HCT116 (cell line): ENCODE measurements around the gene PMM1. TPM values are rescaled to one million over a fixed set of nuclear protein-coding genes. Genes with fewer than 3 reads are reported as not detected.

ENCODE experiments used
- ATAC-seq: fragments of 200-7000 bp; cut with Tn5 transposase; 2 replicates; pipeline ENCODE4 v1.9.1; 2020; ENCODE audit warnings: mild to moderate bottlenecking, moderate library complexity
- BruUV-seq: library from RNA; stranded (reverse); fragments of 400-500 nt; replicated peaks from 2 replicates; lab custom pipeline; 2021; lab: Mats Ljungman, UMichigan
- CTCF ChIA-PET: fragments of 300-600 bp; sonication (Branson Sonifier 250); formaldehyde crosslinking; loops from one replicate; lab custom pipeline; 2021; ENCODE audit warnings: antibody characterized with exemption; lab: Charles Lee
- POLR2A ChIA-PET: fragments of 300-600, 350-600 bp; sonication (Branson Sonifier 250); formaldehyde crosslinking; loops from one replicate; lab custom pipeline; 2021; ENCODE audit warnings: antibody characterized with exemption; lab: Charles Lee
- RAD21 ChIA-PET, 2 experiments: fragments of 300-600 bp; sonication (Branson Sonifier 250); formaldehyde crosslinking; loops; one replicate each; lab custom pipeline; 2023; ENCODE audit warnings: low total read pairs in 2 of 2; ENCODE audit not compliant: uncharacterized antibody in 2 of 2, unreplicated experiment in 2 of 2, low non-redundant PET in 1 of 2; lab: Charles Lee
- DNase-seq: peaks from one replicate; pipeline ENCODE4 v3.0.0-alpha.2; 2010; ENCODE audit warnings: low read depth, low spot score
- H2AFZ ChIP-seq: fragments of 200-600 bp; shearing (Covaris generic), sonication (generic); 2 replicates; pipeline ENCODE4 v1.6.1; 2017; ENCODE audit warnings: low read depth, mixed run types, mixed read lengths, antibody characterized with exemption, low read length; ENCODE audit not compliant: poor library complexity, severe bottlenecking
- H3K27ac ChIP-seq: 2 replicates; pipeline ENCODE4 v1.5.1; 2012; ENCODE audit warnings: low read depth, low read length
- H3K27me3 ChIP-seq: fragments of 200-600 bp; sonication (generic); 2 replicates; pipeline ENCODE4 v1.6.1; 2016; ENCODE audit warnings: mixed run types, low read length, mixed read lengths; ENCODE audit not compliant: insufficient read depth
- H3K36me3 ChIP-seq, 2 experiments: fragments of 200-500 bp in 1 of 2; fragments of 200-600 bp in 1 of 2; sonication (Bioruptor generic) in 1 of 2; sonication (generic) in 1 of 2; 2 replicates each; pipeline versions ENCODE4 v1.5.1 to v1.6.1; 2014 to 2016; ENCODE audit warnings: low read length in 2 of 2, inconsistent platforms in 1 of 2, mixed read lengths in 1 of 2, mixed run types in 1 of 2; ENCODE audit not compliant: insufficient read depth in 2 of 2, control insufficient read depth in 1 of 2
- H3K4me1 ChIP-seq, 2 experiments: fragments of 200-600 bp in 1 of 2; sonication (generic) in 1 of 2; 2 replicates each; pipeline versions ENCODE4 v1.5.1 to v1.6.1; 2012 to 2017; ENCODE audit warnings: low read length in 2 of 2, inconsistent platforms in 1 of 2, mild to moderate bottlenecking in 1 of 2, mixed read lengths in 1 of 2, mixed run types in 1 of 2, moderate library complexity in 1 of 2; ENCODE audit not compliant: insufficient read depth in 2 of 2, control insufficient read depth in 1 of 2
- H3K4me2 ChIP-seq: fragments of 200-600 bp; sonication (generic); 2 replicates; pipeline ENCODE4 v1.6.1; 2017; ENCODE audit warnings: mixed run types, low read length, mixed read lengths
- H3K4me3 ChIP-seq, 2 experiments: fragments of 200-600 bp in 1 of 2; sonication (generic) in 1 of 2; replicated peaks in 1 of 2; 2 replicates each; pipeline ENCODE4 v1.5.1; 2011 to 2016; ENCODE audit warnings: low read length in 2 of 2, control low read depth in 1 of 2, low read depth in 1 of 2, mild to moderate bottlenecking in 1 of 2, mixed read lengths in 1 of 2, mixed run types in 1 of 2
- H3K79me2 ChIP-seq: fragments of 200-600 bp; sonication (generic); 2 replicates; pipeline ENCODE4 v1.6.1; 2017; ENCODE audit warnings: mild to moderate bottlenecking, mixed run types, low read length, moderate library complexity, mixed read lengths; ENCODE audit not compliant: insufficient read depth
- H3K9ac ChIP-seq: fragments of 200-600 bp; sonication (generic); 2 replicates; pipeline ENCODE4 v1.6.1; 2016; ENCODE audit warnings: low read length, mixed read lengths
- H3K9me2 ChIP-seq: fragments of 200-600 bp; sonication (generic), shearing (Covaris generic); 2 replicates; pipeline ENCODE4 v1.6.1; 2017; ENCODE audit warnings: mixed run types, mild to moderate bottlenecking, moderate library complexity; ENCODE audit not compliant: insufficient read depth
- H3K9me3 ChIP-seq, 2 experiments: fragments of 200-500 bp in 1 of 2; fragments of 200-600 bp in 1 of 2; sonication (Bioruptor generic) in 1 of 2; sonication (generic) in 1 of 2; 2 replicates each; pipeline ENCODE4 v1.6.1; 2014 to 2017; ENCODE audit warnings: low read length in 2 of 2, mixed read lengths in 2 of 2, inconsistent platforms in 1 of 2, low read depth in 1 of 2, mild to moderate bottlenecking in 1 of 2, mixed run types in 1 of 2, moderate library complexity in 1 of 2; ENCODE audit not compliant: control insufficient read depth in 1 of 2, insufficient read depth in 1 of 2
- H4K20me1 ChIP-seq: fragments of 200-600 bp; sonication (generic), shearing (Covaris generic); 2 replicates; pipeline ENCODE4 v1.6.1; 2017; ENCODE audit warnings: mixed run types, mild to moderate bottlenecking, moderate library complexity; ENCODE audit not compliant: insufficient read depth
- FOSL1 ChIP-seq: IDR thresholded peaks from 2 replicates; pipeline ENCODE4 v1.6.1; 2012; ENCODE audit warnings: low read depth
- SP1 ChIP-seq: IDR thresholded peaks from 2 replicates; pipeline ENCODE4 v1.6.1; 2012; ENCODE audit warnings: low read depth
- SRF ChIP-seq: IDR thresholded peaks from 2 replicates; pipeline ENCODE4 v1.6.1; 2012; ENCODE audit warnings: low read depth
- YY1 ChIP-seq: IDR thresholded peaks from 2 replicates; pipeline ENCODE4 v1.6.1; 2011; ENCODE audit warnings: low read length, low read depth, moderate library complexity, mild to moderate bottlenecking; ENCODE audit not compliant: insufficient replicate concordance; ENCODE audit errors: extremely low read depth
- ZNF274 ChIP-seq: fragments of 200-500 bp; sonication (Bioruptor generic); IDR thresholded peaks from 2 replicates; pipeline ENCODE4 v1.6.1; 2014; ENCODE audit warnings: mild to moderate bottlenecking, low read depth, low read length, inconsistent platforms
- intact Hi-C: fragments of 100-400 bp; cut with micrococcal nuclease; formaldehyde crosslinking; loops from 2 replicates; pipeline ENCODE4 v1.10.0; 2022
- total RNA-seq: library from RNA; stranded (reverse); gene quantifications from one replicate; pipeline ENCODE4 v1.2.1, GENCODE V29; 2021; ENCODE audit not compliant: unreplicated experiment
- TF ChIP-seq, protein P1 (sequence below): IDR thresholded peaks from 2 replicates; pipeline ENCODE4 v1.6.1; 2011; ENCODE audit warnings: mild to moderate bottlenecking, low read length, moderate library complexity; ENCODE audit not compliant: insufficient replicate concordance; ENCODE audit errors: extremely low read depth

The PMM1 gene
- total RNA-seq, 1 experiment from 2014 or later: 31.7 TPM

DNA sequence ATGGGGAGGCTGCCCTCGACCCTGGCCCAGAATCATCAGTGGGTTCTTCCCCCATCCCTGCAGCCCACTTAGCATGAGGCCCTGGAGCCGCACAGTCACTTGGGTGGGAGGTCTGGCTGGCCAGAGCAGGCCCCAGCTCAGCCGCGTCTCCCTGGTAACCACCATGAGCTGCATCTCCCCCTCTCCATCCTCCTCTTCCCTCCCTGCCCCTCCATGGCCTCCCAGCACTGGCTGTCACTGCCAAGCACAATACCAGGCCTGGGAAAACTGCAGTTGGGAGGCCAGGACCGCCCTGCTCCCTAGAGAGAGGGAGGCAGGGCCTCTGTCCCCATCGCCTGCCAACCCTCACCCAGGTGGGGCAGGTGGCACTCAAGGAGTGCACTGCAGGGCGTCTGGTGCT is 20.8 kb downstream of the PMM1 start (continued):
- TF ChIP-seq, protein P1, sequence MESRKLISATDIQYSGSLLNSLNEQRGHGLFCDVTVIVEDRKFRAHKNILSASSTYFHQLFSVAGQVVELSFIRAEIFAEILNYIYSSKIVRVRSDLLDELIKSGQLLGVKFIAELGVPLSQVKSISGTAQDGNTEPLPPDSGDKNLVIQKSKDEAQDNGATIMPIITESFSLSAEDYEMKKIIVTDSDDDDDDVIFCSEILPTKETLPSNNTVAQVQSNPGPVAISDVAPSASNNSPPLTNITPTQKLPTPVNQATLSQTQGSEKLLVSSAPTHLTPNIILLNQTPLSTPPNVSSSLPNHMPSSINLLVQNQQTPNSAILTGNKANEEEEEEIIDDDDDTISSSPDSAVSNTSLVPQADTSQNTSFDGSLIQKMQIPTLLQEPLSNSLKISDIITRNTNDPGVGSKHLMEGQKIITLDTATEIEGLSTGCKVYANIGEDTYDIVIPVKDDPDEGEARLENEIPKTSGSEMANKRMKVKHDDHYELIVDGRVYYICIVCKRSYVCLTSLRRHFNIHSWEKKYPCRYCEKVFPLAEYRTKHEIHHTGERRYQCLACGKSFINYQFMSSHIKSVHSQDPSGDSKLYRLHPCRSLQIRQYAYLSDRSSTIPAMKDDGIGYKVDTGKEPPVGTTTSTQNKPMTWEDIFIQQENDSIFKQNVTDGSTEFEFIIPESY: no peak

DNA sequence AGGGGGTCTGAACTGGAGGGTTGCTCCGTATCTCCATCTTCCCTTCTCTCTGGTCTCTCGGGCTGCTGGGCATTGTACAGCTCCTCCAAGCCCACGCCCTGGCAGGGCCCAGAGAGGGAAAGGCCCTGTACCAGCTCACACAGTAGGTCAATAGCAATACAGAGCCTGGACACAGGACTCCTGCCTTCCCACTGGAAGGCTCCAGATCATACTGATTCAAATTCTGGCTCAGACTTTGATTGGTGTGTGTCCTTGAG is 22.2 kb downstream of the PMM1 start:
- intact Hi-C loops: no loop called here
- ATAC-seq (no peak), DNase-seq (no peak)
- TF ChIP-seq YY1: no peak
- no peak for TF ChIP-seq ZNF274
- no peak for TF ChIP-seq FOSL1
- TF ChIP-seq SRF: no peak
- TF ChIP-seq SP1: no peak
- Histone ChIP-seq H3K9me2 (no peaks in the 10 kb centered on the region), H3K4me2 (no peak overlapping the region), H3K79me2 (no peaks in the 10 kb centered on the region), H4K20me1 (no peaks in the 10 kb centered on the region), H3K36me3 (no peaks in the 10 kb centered on the region), H3K4me3 (no peak overlapping the region), H3K4me1 (peaks cover 27 to 40% of the 10 kb centered on the region in 2 experiments), H3K9ac (no peak overlapping the region), H3K9me3 (no peaks in the 10 kb centered on the region), H3K27me3 (no peaks in the 10 kb centered on the region), H2AFZ (no peak overlapping the region), H3K27ac (no peak overlapping the region)
- ChIA-PET RAD21 (no interaction called here), CTCF (no interaction called here), POLR2A (no interaction called here)
- BruUV-seq: no TSS peak
